GM12801 (cell line): ENCODE data around the gene ANHX.

Source experiments
- CTCF ChIP-seq: IDR thresholded peaks from one replicate; pipeline ENCODE4 v1.5.1; 2011; ENCODE audit warnings: control low read depth; ENCODE audit not compliant: insufficient read length; ENCODE audit errors: extremely low read depth

The ANHX gene

GRCh38 chr12:133201888-133202287, 33.8 kb downstream of the ANHX start:
- TF ChIP-seq CTCF, result no peak

- no peak for TF ChIP-seq CTCF
Observed at GRCh38 chr12:133192847-133193246, 42.8 kb downstream of the ANHX start.

GRCh38 chr12:133190176-133190575, 45.5 kb downstream of the ANHX start:
- no peak for TF ChIP-seq CTCF

GRCh38 chr12:133181238-133181959, 54.3 kb downstream of the ANHX start, which contains the start of gene ZNF268:
Gene ZNF268, plus strand, starts transcription at chr12:133181495. Its CDS starts 503 bp downstream, at chr12:133181998.
- TF ChIP-seq CTCF, result no peak

- TF ChIP-seq CTCF, result no peak
Observed at GRCh38 chr12:133180669-133181068, 55.0 kb downstream of the ANHX start.

GRCh38 chr12:133174901-133175300, 60.8 kb downstream of the ANHX start:
- TF ChIP-seq CTCF, result no peak

- no peak for TF ChIP-seq CTCF
Observed at GRCh38 chr12:133172491-133172890, 63.2 kb downstream of the ANHX start.
